GM10847 (cell line): ENCODE measurements around the gene NR3C1.

ENCODE experiments used
- POLR2A ChIP-seq: IDR thresholded peaks from 2 replicates; pipeline ENCODE4 v1.6.1; 2011; ENCODE audit not compliant: insufficient read length; ENCODE audit errors: extremely low read depth

NR3C1 gene

GRCh38 chr5:143345671-143346440, 57.6 kb downstream of the NR3C1 start:
- TF ChIP-seq POLR2A, result no peak

GRCh38 chr5:143343042-143343441, 60.4 kb downstream of the NR3C1 start:
- TF ChIP-seq POLR2A, result no peak

- no peak for TF ChIP-seq POLR2A
Measured at GRCh38 chr5:143342607-143343006, 60.9 kb downstream of the NR3C1 start.

- no peak for TF ChIP-seq POLR2A
Measured at GRCh38 chr5:143341807-143342570, 61.5 kb downstream of the NR3C1 start.

- TF ChIP-seq POLR2A, result no peak
Measured at GRCh38 chr5:143340891-143341685, 62.4 kb downstream of the NR3C1 start.

GRCh38 chr5:143338658-143339366, 64.7 kb downstream of the NR3C1 start:
- no peak for TF ChIP-seq POLR2A

- no peak for TF ChIP-seq POLR2A
Measured at GRCh38 chr5:143337946-143338345, 65.5 kb downstream of the NR3C1 start.

GRCh38 chr5:143336485-143336884, 67.0 kb downstream of the NR3C1 start:
- TF ChIP-seq POLR2A, result no peak

GRCh38 chr5:143334903-143335302, 68.6 kb downstream of the NR3C1 start:
- no peak for TF ChIP-seq POLR2A

GRCh38 chr5:143331956-143332355, 71.5 kb downstream of the NR3C1 start:
- TF ChIP-seq POLR2A, result no peak

GRCh38 chr5:143329843-143330242, 73.6 kb downstream of the NR3C1 start:
- TF ChIP-seq POLR2A, result no peak

- no peak for TF ChIP-seq POLR2A
Measured at GRCh38 chr5:143328589-143329220, 74.8 kb downstream of the NR3C1 start.

- no peak for TF ChIP-seq POLR2A
Measured at GRCh38 chr5:143322176-143322575, 81.3 kb downstream of the NR3C1 start.

- no peak for TF ChIP-seq POLR2A
Measured at GRCh38 chr5:143319437-143320227, 83.9 kb downstream of the NR3C1 start.

- TF ChIP-seq POLR2A, result no peak
Measured at GRCh38 chr5:143318833-143319232, 84.7 kb downstream of the NR3C1 start.
